Stimulated activated CD8-positive, alpha-beta memory T cell treated with anti-CD3 and anti-CD28 coated beads, Interleukin-12 subunit alpha, Interleukin-12 subunit beta, amount 100 ng/mL, for 1 hour (primary cell): ENCODE measurements around the gene CHN1.

Source experiments
- DNase-seq: peaks from one replicate; pipeline ENCODE4 v3.0.0-alpha.2; 2020; ENCODE audit warnings: low read depth

CHN1 gene

GRCh38 chr2:174826051-174826450 lies 179.1 kb downstream of the CHN1 start:
- no peak for DNase-seq

GRCh38 chr2:174824068-174824467 lies 181.1 kb downstream of the CHN1 start:
- no peak for DNase-seq

GRCh38 chr2:174821628-174822027 lies 183.6 kb downstream of the CHN1 start:
- no peak for DNase-seq

- DNase-seq: no peak
Observed at GRCh38 chr2:174820361-174820760, 184.8 kb downstream of the CHN1 start.

GRCh38 chr2:174815526-174815925 lies 189.7 kb downstream of the CHN1 start:
- DNase-seq: no peak

- no peak for DNase-seq
Observed at GRCh38 chr2:174812037-174812436, 193.1 kb downstream of the CHN1 start.

- DNase-seq: no peak
Observed at GRCh38 chr2:174807931-174808330, 197.2 kb downstream of the CHN1 start.

- no peak for DNase-seq
Observed at GRCh38 chr2:174805803-174806202, 199.4 kb downstream of the CHN1 start.

GRCh38 chr2:174802459-174802858 lies 202.7 kb downstream of the CHN1 start:
- DNase-seq: no peak

- no peak for DNase-seq
Observed at GRCh38 chr2:174800436-174801205, 204.6 kb downstream of the CHN1 start.

GRCh38 chr2:174798801-174799200 lies 206.4 kb downstream of the CHN1 start:
- DNase-seq: no peak

GRCh38 chr2:174797781-174798276 lies 207.4 kb downstream of the CHN1 start:
- no peak for DNase-seq

GRCh38 chr2:174796319-174796771 lies 208.8 kb downstream of the CHN1 start:
- DNase-seq: no peak

GRCh38 chr2:174794851-174795374 lies 210.3 kb downstream of the CHN1 start:
- DNase-seq: no peak

- no peak for DNase-seq
Observed at GRCh38 chr2:174792309-174793025, 212.7 kb downstream of the CHN1 start.

GRCh38 chr2:174791746-174792280 lies 213.4 kb downstream of the CHN1 start:
- no peak for DNase-seq

- no peak for DNase-seq
Observed at GRCh38 chr2:174791020-174791419, 214.2 kb downstream of the CHN1 start.

- DNase-seq: no peak
Observed at GRCh38 chr2:174789001-174789400, 216.2 kb downstream of the CHN1 start.

GRCh38 chr2:174788291-174788929 lies 216.8 kb downstream of the CHN1 start:
- no peak for DNase-seq

GRCh38 chr2:174787487-174788205 lies 217.5 kb downstream of the CHN1 start:
- no peak for DNase-seq

- no peak for DNase-seq
Observed at GRCh38 chr2:174786066-174786725, 219.0 kb downstream of the CHN1 start.
